Inflammatory macrophage treated with lipopolysaccharide for 1 hour (primary cell): ENCODE data around the gene BUD23.
"Not testable (repeated sequence)": the region's sequence is repeated elsewhere in the genome, so short reads cannot be mapped to it uniquely, and the experiment has no call there.

Experiments used
- DNase-seq, 2 donors: peaks; one replicate each; pipeline ENCODE4 v3.0.0-alpha.2; 2020 to 2022

BUD23 gene

GRCh38 chr7:73668103-73668885 is 15.1 kb upstream of the BUD23 start:
- DNase-seq, result no peak

DNA sequence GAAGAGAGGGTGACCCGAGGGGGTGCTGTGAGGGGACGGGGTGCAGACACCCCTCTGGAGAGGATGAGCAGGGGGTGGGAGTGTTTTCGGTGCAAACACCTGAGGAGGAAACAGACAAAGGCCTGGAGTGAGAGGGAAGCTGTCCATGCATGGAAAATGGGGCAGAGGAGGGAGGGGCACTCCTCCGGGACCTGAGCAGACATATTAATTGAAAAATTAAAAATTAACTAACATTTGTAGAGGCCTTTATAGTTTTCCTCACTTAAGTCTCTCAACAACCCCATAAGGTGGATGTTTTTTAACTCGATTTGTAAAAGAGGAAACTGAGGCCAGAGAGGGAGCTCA is 14.5 kb upstream of the BUD23 start:
- no peak for DNase-seq

DNA sequence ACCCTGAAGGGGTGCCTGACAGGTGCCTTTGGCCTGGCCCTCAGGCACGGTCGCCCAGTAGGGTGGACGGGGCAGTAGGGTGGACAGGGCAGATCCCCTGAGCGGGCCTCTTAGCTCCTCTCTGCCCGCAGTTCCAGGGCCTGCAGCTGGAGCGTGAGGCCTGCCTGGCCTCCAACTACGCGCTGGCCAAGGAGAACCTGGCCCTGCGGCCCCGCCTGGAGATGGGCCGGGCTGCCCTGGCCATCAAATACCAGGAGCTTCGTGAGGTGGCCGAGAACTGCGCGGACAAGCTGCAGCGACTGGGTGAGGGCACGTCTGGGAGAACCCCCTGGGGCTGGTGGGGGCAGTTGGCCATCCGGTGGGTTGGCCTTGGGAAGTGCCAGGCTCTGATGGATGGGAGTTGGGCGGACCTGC is 14.1 kb upstream of the BUD23 start:
- DNase-seq, result no peak

DNA sequence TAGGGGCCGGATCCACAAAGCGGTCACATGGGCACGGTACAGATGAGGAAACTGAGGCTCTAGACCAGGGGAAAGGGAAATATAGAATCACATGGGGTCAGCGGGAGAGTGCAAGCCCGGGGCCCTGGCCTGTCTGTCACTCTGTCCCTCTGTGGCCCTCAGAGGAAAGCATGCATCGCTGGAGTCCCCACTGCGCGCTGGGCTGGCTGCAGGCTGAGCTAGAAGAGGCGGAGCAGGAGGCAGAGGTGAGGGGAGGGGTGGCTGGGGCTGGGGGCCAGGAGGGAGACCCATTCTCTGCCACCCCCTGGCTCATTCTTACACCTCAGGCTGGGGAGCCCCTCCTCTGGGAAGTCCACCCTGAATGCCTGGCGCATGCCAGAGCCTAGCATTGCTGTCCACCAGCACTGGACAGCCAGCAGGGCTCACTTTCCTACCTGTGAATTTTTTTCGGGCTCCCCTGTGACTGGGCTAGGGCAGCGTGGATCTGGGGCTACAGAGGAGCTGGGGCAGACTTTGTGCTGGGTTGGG is 13.5 kb upstream of the BUD23 start:
- DNase-seq, result no peak

DNA sequence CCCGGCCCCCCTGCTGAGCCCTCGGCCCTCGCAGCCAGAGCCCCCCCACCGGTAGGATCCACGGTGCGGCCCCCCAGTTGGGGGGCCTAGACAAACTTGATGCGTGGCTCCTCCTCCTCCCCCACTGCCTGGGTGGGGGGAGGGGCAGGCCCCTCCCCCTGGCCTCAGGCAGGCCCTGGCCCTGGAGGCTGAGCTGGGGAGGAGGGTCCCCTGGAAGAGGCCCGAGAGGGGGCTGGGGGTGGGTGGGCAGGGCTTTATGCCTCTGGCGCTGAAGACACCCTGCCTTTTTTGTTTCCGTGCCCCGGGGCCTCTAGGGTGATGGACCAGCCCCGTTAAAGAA is 12.1 kb upstream of the BUD23 start:
- no peak for DNase-seq

DNA sequence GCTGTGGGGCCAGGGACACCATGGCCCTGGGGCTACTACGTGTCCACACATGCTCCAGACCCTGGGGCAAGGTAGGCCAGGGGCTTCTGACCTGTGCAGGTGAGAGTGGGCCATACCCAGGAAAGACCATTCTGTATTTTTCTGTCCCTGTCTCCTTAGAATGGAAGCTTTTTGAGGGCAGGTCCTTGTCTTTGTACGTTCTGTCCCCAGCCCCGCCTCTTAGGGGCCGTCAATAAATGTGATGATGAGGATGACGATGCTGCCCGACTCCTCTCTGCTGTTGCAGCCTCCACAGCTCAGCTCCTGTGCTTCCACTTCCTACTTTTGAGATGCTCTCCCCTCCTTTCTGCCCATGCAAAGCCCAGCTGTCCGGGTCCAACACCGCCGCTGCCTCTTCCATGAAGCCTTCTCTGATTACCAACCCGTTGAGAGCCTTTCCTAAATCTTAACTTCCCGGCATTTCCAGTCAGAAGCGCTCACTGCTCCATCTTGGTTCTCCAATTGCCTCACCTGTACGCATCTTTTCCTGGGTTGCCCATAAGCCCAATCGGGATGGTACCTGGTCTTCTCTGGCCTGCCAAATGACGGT is 11.4 kb upstream of the BUD23 start:
- DNase-seq, result no peak

DNA sequence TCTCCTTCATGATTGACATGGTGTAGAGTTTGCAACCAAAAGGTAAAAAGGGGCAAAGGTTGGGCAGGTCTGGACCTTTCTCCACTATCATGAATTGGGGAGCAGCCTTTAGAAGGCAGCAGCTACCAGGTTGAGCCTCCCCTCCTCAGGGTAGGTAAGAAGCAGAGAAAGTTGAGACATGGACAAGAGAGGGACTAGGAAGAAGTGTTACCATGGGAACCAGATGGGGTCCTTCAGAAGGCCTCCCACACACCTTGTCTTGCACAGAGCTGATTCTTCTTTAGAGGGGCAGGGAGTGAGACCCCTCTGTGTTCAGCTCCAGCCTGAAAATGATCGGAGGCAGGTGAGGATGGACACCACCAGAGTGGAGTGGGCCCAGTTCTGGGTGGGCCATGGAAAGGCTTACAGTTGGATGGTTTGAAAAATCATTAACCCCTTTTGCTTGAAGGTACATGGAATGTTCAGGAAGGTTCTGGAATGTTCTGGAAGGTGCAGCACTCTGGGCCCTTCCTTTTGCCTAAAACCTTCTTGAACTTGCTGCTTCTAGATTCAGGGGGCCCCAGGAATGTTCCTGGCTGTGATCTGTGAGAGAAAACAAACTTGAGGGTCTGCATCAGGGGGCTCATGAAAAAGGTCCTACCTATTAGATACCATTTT is 8.8 kb upstream of the BUD23 start:
- DNase-seq, result no peak

- DNase-seq, result not testable (repeated sequence)
Observed at GRCh38 chr7:73676062-73676461, 7.3 kb upstream of the BUD23 start.

GRCh38 chr7:73678862-73679261 is 4.5 kb upstream of the BUD23 start:
- no peak for DNase-seq

DNA sequence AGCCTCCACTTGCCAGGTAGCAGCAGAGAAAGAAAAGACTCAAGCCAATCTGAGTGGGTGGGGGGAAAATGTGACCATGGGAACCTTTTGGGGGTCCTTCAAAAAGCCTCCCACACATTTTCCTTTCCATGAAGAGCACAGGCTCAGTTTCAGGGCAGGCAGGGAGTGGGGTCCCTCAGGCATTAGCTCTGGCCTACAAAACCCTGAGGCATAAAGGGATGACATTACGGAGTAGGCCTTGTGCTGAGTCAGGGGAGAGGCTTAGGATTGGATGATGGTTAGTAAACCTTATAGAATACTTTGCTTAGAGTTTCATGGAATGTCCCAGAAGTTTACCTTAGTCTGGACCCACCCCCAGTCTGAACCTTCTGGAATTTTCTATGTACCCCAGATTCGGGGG is 3.7 kb upstream of the BUD23 start:
- DNase-seq, result no peak

DNA sequence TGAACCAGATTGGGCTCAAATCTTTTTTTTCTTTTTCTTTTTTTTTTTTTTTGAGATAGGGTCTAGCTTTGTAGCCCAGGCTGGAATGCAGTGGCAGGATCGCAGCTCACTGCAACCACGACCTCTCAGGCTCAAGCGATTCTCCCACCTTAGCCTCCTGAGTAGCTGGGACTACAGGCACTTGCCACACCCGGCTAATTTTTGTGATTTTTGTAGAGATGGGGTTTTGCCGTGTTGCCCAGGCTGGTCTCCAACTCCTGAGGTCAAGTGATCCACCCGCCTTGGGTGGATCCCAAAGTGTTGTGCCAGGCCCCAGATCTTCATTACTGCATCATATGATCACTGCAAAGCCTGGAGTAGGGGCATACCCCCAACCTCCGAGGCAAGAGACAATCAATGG is 2.9 kb upstream of the BUD23 start:
- no peak for DNase-seq

DNA sequence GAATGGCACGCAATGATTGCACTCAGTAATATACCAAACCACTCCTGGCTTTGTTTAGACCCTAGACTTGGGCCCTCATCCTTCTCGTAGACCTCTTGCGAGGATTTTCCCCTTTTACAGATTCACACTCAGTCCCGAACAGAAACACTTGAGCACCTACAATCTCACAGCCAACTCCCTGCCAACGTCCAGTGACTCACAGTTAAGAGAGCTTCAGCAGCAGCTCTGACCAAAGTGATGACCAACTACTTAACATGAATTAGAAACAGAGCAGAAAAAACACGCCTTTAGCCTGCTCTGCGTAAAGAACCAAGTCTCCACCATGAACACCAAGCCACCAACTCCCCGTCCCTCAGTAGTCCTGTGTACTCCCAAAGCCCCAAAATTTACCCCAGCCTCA is 2.4 kb upstream of the BUD23 start:
- DNase-seq, result no peak

- DNase-seq, result no peak
Observed at GRCh38 chr7:73682745-73683055, 697 bp upstream of the BUD23 start.

DNA sequence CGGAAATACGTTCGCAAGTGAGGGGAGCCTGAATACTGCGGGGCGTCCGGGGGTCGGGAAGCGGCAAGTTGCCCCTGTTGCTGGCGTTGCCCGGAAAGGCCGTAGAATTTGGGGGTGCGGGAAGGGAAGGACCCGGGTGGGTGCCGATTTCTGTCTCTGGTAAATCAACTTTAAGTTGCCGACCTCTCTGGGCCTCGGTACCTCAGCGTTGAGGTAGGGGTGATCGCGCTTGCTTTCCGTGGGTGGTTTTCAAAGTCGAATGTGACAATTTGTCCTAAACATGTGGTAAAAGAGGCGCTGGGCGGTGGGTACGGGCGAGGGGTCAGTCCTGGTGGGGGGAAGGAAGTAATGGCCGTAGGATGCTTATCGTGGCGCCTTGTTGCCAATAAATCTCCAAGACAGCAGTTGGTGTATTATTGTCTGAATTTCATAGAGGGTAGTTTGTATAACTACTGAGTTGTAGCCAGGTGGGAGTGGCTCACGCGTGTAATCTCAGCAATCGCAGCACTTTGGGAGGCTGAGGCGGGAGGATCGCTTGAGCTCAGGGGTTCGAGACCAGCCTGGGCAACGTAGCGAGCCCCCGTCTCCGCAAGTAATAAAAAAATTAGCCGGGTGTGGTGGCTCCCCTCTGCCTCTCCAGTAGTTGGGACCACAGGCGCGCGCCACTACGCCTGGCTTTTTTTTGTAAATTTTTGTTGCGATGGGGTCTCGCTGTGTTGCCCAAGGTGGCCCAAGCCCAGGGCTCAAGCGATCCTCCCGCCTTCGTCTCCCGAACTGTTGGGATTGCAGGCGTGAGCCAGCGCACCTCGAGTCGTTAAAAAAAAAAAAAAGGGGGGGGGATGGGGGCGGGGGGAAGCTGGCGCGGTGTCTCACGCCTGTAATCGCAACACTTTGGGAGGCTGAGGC is 644 bp downstream of the BUD23 start:
- no peak for DNase-seq

DNA sequence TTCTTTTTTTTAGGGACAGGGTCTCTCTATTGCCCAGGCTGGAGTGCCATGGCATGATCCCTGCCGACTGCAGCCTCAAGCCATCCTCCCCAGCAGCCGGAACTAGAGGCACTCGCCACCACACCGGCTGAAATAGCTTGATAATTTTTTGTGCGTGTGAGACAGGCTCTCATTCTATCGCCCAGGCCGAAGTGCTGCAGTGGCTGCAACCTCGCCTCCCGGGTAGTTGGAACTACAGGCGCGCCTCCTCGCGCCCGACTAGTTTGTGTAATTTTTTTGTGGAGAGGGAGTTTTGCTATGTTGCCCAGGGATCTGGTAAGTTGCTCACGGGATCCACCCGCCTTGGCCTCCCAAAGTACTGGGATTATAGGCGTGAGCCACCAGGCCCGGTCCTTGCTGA is 1.9 kb downstream of the BUD23 start:
- DNase-seq, result no peak

DNA sequence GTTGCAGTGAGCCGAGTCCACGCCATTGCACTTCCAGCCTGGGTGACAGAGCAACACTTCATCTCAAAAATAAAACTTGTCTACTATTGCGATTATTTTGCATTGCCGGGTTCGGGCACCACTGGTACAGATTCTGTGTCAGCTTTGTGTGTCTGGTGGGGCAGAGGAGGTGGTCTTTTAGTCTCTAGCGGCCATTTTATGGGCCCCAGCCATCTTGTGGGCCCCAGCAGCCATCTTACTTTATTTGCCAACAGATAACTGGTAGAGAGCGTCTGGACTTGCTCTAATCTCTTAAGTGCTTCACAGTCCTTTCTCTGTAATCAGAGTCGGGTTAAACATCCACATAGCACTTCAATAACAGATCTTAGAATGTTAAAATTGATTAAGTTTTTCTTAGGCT is 4.9 kb downstream of the BUD23 start:
- DNase-seq, result no peak

DNA sequence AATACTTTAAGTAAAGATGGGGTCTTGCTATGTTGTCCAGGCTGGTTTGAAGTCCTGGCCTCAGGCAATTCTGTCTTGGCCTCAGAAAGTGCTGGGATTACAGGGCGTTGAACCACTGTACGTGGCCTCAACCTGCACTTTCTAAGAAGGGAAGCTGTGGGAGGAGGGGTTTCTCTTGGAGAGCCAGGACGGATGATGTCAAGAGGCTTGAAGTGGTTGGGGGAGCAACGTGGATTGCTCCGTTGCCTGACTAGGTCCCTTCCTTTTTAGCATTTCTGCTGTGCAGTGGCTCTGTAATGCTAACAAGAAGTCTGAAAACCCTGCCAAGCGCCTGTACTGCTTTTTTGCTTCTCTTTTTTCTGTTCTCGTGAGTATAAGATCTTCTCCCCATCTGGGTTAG is 7.2 kb downstream of the BUD23 start:
- DNase-seq, result no peak

- DNase-seq, result no peak
Observed at GRCh38 chr7:73696372-73696771, 13.0 kb downstream of the BUD23 start.

DNA sequence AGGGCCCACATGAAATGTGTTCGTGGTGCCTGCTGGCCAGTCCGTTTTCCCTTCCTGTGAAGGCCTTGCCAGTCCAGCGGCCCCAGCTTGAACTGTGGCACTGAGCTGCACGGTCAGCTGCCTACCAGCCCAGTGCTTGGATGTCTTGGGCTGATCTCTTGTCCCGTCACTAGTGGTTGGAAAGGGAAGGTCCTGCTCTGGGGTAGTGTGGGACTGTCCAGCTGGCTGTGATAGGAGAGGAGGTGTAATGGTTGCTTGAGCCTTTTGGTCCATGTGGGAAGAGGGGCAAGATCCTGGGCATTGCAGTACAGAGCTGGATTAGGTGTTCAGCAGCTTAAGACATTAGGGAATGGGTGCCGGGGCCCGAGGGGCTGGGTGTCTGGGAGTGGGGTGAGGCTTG is 15.0 kb downstream of the BUD23 start:
- DNase-seq, result no peak

DNA sequence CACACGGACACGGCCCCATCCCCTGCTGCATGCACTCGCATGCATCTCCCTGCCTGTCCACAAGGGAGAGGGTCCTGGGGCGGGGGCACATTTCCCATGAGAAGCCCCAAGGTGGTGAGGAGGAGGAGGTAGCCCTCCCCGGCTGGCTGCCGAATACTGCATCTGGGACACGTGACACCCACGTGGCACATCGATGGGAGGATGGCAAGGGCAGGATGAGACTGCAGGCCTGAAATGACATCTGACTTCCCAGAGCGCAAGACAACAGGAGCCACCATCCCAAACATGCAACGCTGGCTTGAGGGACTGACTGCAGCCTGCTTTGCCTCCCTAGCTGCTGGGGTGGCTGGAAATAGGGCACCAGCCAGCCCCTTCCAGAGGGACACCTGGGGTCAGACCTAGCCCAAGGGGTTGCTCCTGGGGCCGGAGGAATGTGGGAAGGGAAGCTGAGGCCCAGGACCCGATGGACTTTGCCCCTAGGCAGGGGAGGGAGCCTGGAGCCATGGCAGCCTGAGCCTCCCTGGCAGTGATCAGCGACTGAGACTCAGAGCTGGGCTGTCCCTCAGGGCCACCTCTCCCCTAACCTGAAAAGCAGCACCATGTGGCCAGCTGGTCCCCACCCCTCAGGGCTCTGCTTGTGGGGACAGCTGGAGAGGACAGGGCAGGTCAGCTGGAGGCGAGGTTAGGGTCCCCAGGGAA is 16.1 kb downstream of the BUD23 start:
- DNase-seq, result no peak

GRCh38 chr7:73700069-73700423 is 16.6 kb downstream of the BUD23 start:
- DNase-seq, result no peak

GRCh38 chr7:73700581-73701134 is 17.3 kb downstream of the BUD23 start:
- no peak for DNase-seq
